Ovary (tissue), 3 donors: ENCODE measurements around the gene ANGPT4.

Experiments used
- EP300 ChIP-seq: sonication (generic); formaldehyde crosslinking; IDR thresholded peaks from one replicate; pipeline ENCODE4 v1.6.1; 2017; ENCODE audit warnings: antibody characterized with exemption
- TF ChIP-seq, protein P1 (sequence below), 3 donors: fragments of 450-650 bp in 2 of 3; fragments of 200-600 bp in 1 of 3; IDR thresholded peaks; one replicate each; pipeline versions ENCODE4 v1.5.1 to v1.8.0; 2016 to 2022; ENCODE audit warnings: antibody characterized with exemption in 3 of 3, mild to moderate bottlenecking in 1 of 3
- donor health status: DM: no; HTN: no; CAD: no.

- TF ChIP-seq, protein P1, sequence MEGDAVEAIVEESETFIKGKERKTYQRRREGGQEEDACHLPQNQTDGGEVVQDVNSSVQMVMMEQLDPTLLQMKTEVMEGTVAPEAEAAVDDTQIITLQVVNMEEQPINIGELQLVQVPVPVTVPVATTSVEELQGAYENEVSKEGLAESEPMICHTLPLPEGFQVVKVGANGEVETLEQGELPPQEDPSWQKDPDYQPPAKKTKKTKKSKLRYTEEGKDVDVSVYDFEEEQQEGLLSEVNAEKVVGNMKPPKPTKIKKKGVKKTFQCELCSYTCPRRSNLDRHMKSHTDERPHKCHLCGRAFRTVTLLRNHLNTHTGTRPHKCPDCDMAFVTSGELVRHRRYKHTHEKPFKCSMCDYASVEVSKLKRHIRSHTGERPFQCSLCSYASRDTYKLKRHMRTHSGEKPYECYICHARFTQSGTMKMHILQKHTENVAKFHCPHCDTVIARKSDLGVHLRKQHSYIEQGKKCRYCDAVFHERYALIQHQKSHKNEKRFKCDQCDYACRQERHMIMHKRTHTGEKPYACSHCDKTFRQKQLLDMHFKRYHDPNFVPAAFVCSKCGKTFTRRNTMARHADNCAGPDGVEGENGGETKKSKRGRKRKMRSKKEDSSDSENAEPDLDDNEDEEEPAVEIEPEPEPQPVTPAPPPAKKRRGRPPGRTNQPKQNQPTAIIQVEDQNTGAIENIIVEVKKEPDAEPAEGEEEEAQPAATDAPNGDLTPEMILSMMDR (IDR thresholded peaks at IDR 0.05) = no peak
- TF ChIP-seq EP300 = no peak
Measured at GRCh38 chr20:913306-913849, 2.8 kb downstream of the ANGPT4 start.
